Adrenal gland (tissue), 12 donors: ENCODE data around the gene PAOX. TPM values are rescaled to one million over a fixed set of nuclear protein-coding genes. Genes with fewer than 3 reads are reported as not detected.

Experiments used
- DNase-seq, 7 donors: peaks; one replicate each; pipeline ENCODE4 v3.0.0-alpha.2; 2019 to 2020
- H3K27ac ChIP-seq, 5 donors: fragments of 200-600 bp; sonication (generic) in 4 of 5; 1 replicate in 3 of 5; 2 replicates in 2 of 5; pipeline versions ENCODE4 v1.5.1 to v1.8.0; 2016 to 2020; ENCODE audit warnings: mild to moderate bottlenecking in 1 of 5
- H3K27me3 ChIP-seq: fragments of 200-600 bp; 2 replicates; pipeline ENCODE4 v1.8.0; 2021
- H3K36me3 ChIP-seq, 2 donors: fragments of 200-600 bp; replicated peaks in 1 of 2; 1 replicate in 1 of 2; 2 replicates in 1 of 2; pipeline versions ENCODE4 v1.5.1 to v1.8.0; 2018 to 2022
- H3K4me1 ChIP-seq, 2 donors: fragments of 200-600 bp; replicated peaks in 1 of 2; 1 replicate in 1 of 2; 2 replicates in 1 of 2; pipeline versions ENCODE4 v1.5.1 to v1.8.0; 2018 to 2021
- H3K4me3 ChIP-seq, 4 donors: fragments of 200-600 bp; sonication (generic) in 3 of 4; one replicate each; pipeline ENCODE4 v1.5.1; 2016 to 2018
- H3K9me3 ChIP-seq, 3 donors: fragments of 200-600 bp; sonication (generic) in 1 of 3; replicated peaks in 1 of 3; 1 replicate in 2 of 3; 2 replicates in 1 of 3; pipeline versions ENCODE4 v1.5.1 to v1.8.0; 2016 to 2021
- POLR2A ChIP-seq, 2 donors: fragments of 450-650 bp; IDR thresholded peaks; one replicate each; pipeline ENCODE4 v1.6.1; 2017; ENCODE audit warnings: antibody characterized with exemption in 2 of 2, mild to moderate bottlenecking in 2 of 2, moderate library complexity in 1 of 2
- WGBS, 4 donors: extraction: QIAGEN DNeasy Blood & Tissue Kit in 2 of 4; methylation state at CpG; one replicate each; pipeline versions ENCODE4 v1.1.5 to v1.1.7; 2013 to 2017; 5-methylcytosine and 5-hydroxymethylcytosine counted together
- intact Hi-C, 2 donors: fragments of 100-400 bp; cut with DNase I; formaldehyde crosslinking; loops; one replicate each; pipeline versions ENCODE4 v1.14.1 to v1.15.0; 2022 to 2023
- polyA plus RNA-seq, 3 donors: library from polyadenylated mRNA; stranded (reverse); fragments of 200-250 nt in 2 of 3; fragments of 350-450 nt in 1 of 3; fragmentation: Illumina TruSeq in 1 of 3; extraction: RNeasy Lipid Tissue Mini Kit (QIAGEN cat#74804) in 1 of 3; gene quantifications; one replicate each; pipeline ENCODE4 v1.2.3, GENCODE V29; 2013 to 2014
- total RNA-seq, 9 donors: library from RNA; depleted of rRNA in 4 of 9; stranded (reverse); fragments of >200 nt in 4 of 9; fragments of 120-200 nt in 1 of 9; fragmentation: NEBNext Ultra II Directional in 1 of 9; extraction: Animal tissue kit (Norgen Biotek cat#: 25700) in 1 of 9; gene quantifications; one replicate each; pipeline versions ENCODE4 v1.1.0 to v1.2.4, GENCODE V29; 2013 to 2023
- TF ChIP-seq, protein P1 (sequence below), 6 experiments: fragments of 450-650 bp in 4 of 6; fragments of 200-600 bp in 2 of 6; sonication (generic) in 1 of 6; IDR thresholded peaks; 1 replicate in 5 of 6; 2 replicates in 1 of 6; pipeline versions ENCODE4 v1.5.1 to v1.8.0; 2016 to 2021; ENCODE audit warnings: antibody characterized with exemption in 6 of 6, mild to moderate bottlenecking in 2 of 6, moderate library complexity in 1 of 6
- donor health status: healthy with polysubstance abuse.
- donor health status: Bipolar disorder and iron deficiency.
- donor health status: DM: yes; HTN: yes; CAD: no.
- donor health status: DM: no; HTN: no; CAD: no.
- donor health status: DM: no; HTN: no; CAD: no.
- donor health status: DM: yes; HTN: yes; CAD: no.

Gene PAOX
- total and polyA plus RNA-seq, 12 donors: 1.0 to 34.4 (median 6.4) TPM

GRCh38 chr10:133378251-133379096, 588 bp upstream of the PAOX start:
- TF ChIP-seq, protein P1, sequence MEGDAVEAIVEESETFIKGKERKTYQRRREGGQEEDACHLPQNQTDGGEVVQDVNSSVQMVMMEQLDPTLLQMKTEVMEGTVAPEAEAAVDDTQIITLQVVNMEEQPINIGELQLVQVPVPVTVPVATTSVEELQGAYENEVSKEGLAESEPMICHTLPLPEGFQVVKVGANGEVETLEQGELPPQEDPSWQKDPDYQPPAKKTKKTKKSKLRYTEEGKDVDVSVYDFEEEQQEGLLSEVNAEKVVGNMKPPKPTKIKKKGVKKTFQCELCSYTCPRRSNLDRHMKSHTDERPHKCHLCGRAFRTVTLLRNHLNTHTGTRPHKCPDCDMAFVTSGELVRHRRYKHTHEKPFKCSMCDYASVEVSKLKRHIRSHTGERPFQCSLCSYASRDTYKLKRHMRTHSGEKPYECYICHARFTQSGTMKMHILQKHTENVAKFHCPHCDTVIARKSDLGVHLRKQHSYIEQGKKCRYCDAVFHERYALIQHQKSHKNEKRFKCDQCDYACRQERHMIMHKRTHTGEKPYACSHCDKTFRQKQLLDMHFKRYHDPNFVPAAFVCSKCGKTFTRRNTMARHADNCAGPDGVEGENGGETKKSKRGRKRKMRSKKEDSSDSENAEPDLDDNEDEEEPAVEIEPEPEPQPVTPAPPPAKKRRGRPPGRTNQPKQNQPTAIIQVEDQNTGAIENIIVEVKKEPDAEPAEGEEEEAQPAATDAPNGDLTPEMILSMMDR (IDR thresholded peaks at IDR 0.05): no peak
- peak; percentile 10 to 36 for TF ChIP-seq POLR2A (IDR thresholded peaks at IDR 0.05)
- peak; percentile 63 to 75 (median 71) for DNase-seq

GRCh38 chr10:133379801-133380666, 972 bp downstream of the PAOX start:
- TF ChIP-seq, protein P1 (IDR thresholded peaks at IDR 0.05): no peak
- TF ChIP-seq POLR2A (IDR thresholded peaks at IDR 0.05): no peak
- peaks cover 6 to 13% of the 10 kb centered on the region in 2 donors for H3K4me1 ChIP-seq
- intact Hi-C loops: no loop called here
- no peaks in the 10 kb centered on the region for H3K27me3 ChIP-seq
- peak overlapping the region in 2 of 4 donors; percentile 45 to 83 for H3K4me3 ChIP-seq
- peaks cover 0 to 4% of the 10 kb centered on the region in 2 donors for H3K36me3 ChIP-seq
- H3K9me3 ChIP-seq: no peaks in the 10 kb centered on the region
- H3K27ac ChIP-seq: peak overlapping the region in 2 of 5 donors; percentile 40 to 63
- DNase-seq: no peak
- 92 to 97% (median 96%) methylated on average over 11 to 36 of the region's 36 CpGs for WGBS, 4 donors

More at GRCh38 chr10:133378251-133379096, 588 bp upstream of the PAOX start:
- Histone ChIP-seq H3K27ac (peak overlapping the region in 4 of 5 donors; percentile 15 to 82 (median 56)), H3K36me3 (no peaks in the 10 kb centered on the region), H3K4me1 (peaks cover 15 to 20% of the 10 kb centered on the region in 2 donors), H3K4me3 (peak overlapping the region in 2 of 4 donors; percentile 58 to 91), H3K27me3 (no peaks in the 10 kb centered on the region), H3K9me3 (no peaks in the 10 kb centered on the region)
- intact Hi-C loops: no loop called here
- WGBS, 4 donors: 0 to 1% (median 0%) methylated on average over 2 to 81 of the region's 90 CpGs

DNA sequence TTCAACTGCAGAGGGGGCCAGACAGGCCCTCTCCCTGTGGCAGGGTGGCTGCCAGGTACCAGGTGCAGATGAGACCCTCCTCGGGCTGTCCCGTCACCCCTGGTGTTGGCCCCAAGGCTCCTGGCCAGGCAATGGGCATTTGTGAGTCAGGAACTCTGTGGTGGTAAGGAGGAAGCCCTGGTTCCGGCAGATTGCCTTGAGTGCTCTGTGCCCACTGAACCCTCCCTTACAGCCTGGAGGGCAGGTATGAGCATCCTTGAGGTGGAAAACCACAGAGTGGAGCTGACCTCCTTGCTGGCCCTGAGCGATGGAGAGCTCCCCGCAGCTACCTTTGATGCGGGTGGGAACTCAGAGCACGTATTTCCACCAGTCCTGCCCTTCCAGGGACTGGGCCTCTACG, 2.0 kb downstream of the PAOX start:
- Histone ChIP-seq H3K36me3 (peaks cover 0 to 4% of the 10 kb centered on the region in 2 donors), H3K4me3 (no peak overlapping the region)
- intact Hi-C loops: no loop called here

More for the DNA sequence above, 2.0 kb downstream of the PAOX start:
- WGBS, 4 donors: 78 to 86% (median 80%) methylated on average over 6 to 8 of the region's 8 CpGs; no CpG with 5 or more reads in 1 of the 4 donors
- no peaks in the 10 kb centered on the region for H3K27me3 ChIP-seq
- H3K27ac ChIP-seq: no peak overlapping the region
- no peak for DNase-seq
- TF ChIP-seq, protein P1 (IDR thresholded peaks at IDR 0.05): no peak
- no peak for TF ChIP-seq POLR2A (IDR thresholded peaks at IDR 0.05)
- no peaks in the 10 kb centered on the region for H3K9me3 ChIP-seq
- H3K4me1 ChIP-seq: peaks cover 6 to 13% of the 10 kb centered on the region in 2 donors
